Neural cell (in vitro differentiated cells): Measurements from ENCODE around the gene GALNT10. TPM values are rescaled to one million over a fixed set of nuclear protein-coding genes. Genes with fewer than 3 reads are reported as not detected.

Source experiments
- H2AFZ ChIP-seq: fragments of 200-600, 300-800 bp; sonication (generic), shearing (Covaris generic); 2 replicates; pipeline ENCODE4 v1.6.0; 2014; ENCODE audit warnings: low read depth, mild to moderate bottlenecking, antibody characterized with exemption, low read length, moderate library complexity
- H3F3A ChIP-seq: fragments of 200-600 bp; shearing (Covaris generic); 2 replicates; pipeline ENCODE4 v1.6.1; 2016; ENCODE audit warnings: mild to moderate bottlenecking, moderate library complexity, mixed read lengths, antibody characterized with exemption, low read length; ENCODE audit not compliant: insufficient read depth, poor library complexity, severe bottlenecking
- H3K27ac ChIP-seq: fragments of 200-600, 300-800 bp; sonication (generic), shearing (Covaris generic); 2 replicates; pipeline ENCODE4 v1.5.1; 2014; ENCODE audit warnings: mild to moderate bottlenecking, low read length, moderate library complexity
- H3K27me3 ChIP-seq: fragments of 300-800, 200-600 bp; sonication (generic), shearing (Covaris generic); 2 replicates; pipeline ENCODE4 v1.6.0; 2014; ENCODE audit warnings: mild to moderate bottlenecking, low read depth, low read length, moderate library complexity; ENCODE audit not compliant: insufficient read depth
- H3K36me3 ChIP-seq: fragments of 300-800, 200-600 bp; sonication (generic), shearing (Covaris generic); 2 replicates; pipeline ENCODE4 v1.5.1; 2014; ENCODE audit warnings: mild to moderate bottlenecking, antibody characterized with exemption, low read length, moderate library complexity; ENCODE audit not compliant: insufficient read depth
- H3K4me2 ChIP-seq: fragments of 300-800, 200-600 bp; sonication (generic), shearing (Covaris generic); 2 replicates; pipeline ENCODE4 v1.6.0; 2014; ENCODE audit warnings: mild to moderate bottlenecking, low read length
- H3K4me3 ChIP-seq: fragments of 300-800, 200-600 bp; sonication (generic), shearing (Covaris generic); 2 replicates; pipeline ENCODE4 v1.5.1; 2014; ENCODE audit warnings: mild to moderate bottlenecking, low read length, moderate library complexity
- H3K79me2 ChIP-seq: fragments of 200-600 bp; shearing (Covaris generic); replicated peaks from 2 replicates; pipeline ENCODE4 v1.6.0; 2014; ENCODE audit warnings: mild to moderate bottlenecking, low read length, moderate library complexity; ENCODE audit not compliant: insufficient read depth
- H3K9ac ChIP-seq: fragments of 300-800, 200-600 bp; sonication (generic), shearing (Covaris generic); 2 replicates; pipeline ENCODE4 v1.6.1; 2016; ENCODE audit warnings: mild to moderate bottlenecking, low read length, mixed read lengths
- H3K9me2 ChIP-seq: fragments of 200-600 bp; shearing (Covaris generic); 2 replicates; pipeline ENCODE4 v1.6.1; 2016; ENCODE audit warnings: mild to moderate bottlenecking, low read length, mixed read lengths; ENCODE audit not compliant: insufficient read depth
- H3K9me3 ChIP-seq: fragments of 200-600, 300-800 bp; sonication (generic), shearing (Covaris generic); 2 replicates; pipeline ENCODE4 v1.6.1; 2016; ENCODE audit warnings: mild to moderate bottlenecking, mixed run types, low read length, moderate library complexity, mixed read lengths
- H4K20me1 ChIP-seq: fragments of 200-600 bp; shearing (Covaris generic); 2 replicates; pipeline ENCODE4 v1.6.1; 2016; ENCODE audit warnings: mild to moderate bottlenecking, mixed run types; ENCODE audit not compliant: insufficient read depth
- CTCF ChIP-seq: fragments of 450-650 bp; IDR thresholded peaks from 2 replicates; pipeline ENCODE4 v1.5.1; 2014; ENCODE audit warnings: antibody characterized with exemption, mild to moderate bottlenecking, moderate library complexity; ENCODE audit not compliant: poor library complexity, severe bottlenecking
- EP300 ChIP-seq: fragments of 450-650 bp; conservative IDR thresholded peaks from 2 replicates; pipeline ENCODE4 v1.6.1; 2014; ENCODE audit warnings: antibody characterized with exemption, mild to moderate bottlenecking, moderate library complexity; ENCODE audit not compliant: poor library complexity, severe bottlenecking
- EZH2 ChIP-seq: fragments of 200-600, 300-800 bp; shearing (Covaris generic), sonication (generic); IDR thresholded peaks from 2 replicates; pipeline ENCODE4 v1.6.1; 2014; ENCODE audit warnings: antibody characterized with exemption, low read length, borderline replicate concordance, mild to moderate bottlenecking; ENCODE audit not compliant: insufficient read depth, poor library complexity, severe bottlenecking
- MXI1 ChIP-seq: fragments of 450-650 bp; conservative IDR thresholded peaks from 2 replicates; pipeline ENCODE4 v1.6.1; 2014; ENCODE audit warnings: antibody characterized with exemption, mild to moderate bottlenecking; ENCODE audit not compliant: poor library complexity, severe bottlenecking
- POLR2AphosphoS5 ChIP-seq: IDR thresholded peaks from 2 replicates; pipeline ENCODE4 v1.6.1; 2012
- RAD21 ChIP-seq: fragments of 450-650 bp; conservative IDR thresholded peaks from 2 replicates; pipeline ENCODE4 v1.6.1; 2014; ENCODE audit warnings: antibody characterized with exemption, mild to moderate bottlenecking, moderate library complexity
- REST ChIP-seq: IDR thresholded peaks from 2 replicates; pipeline ENCODE4 v1.6.1; 2012; ENCODE audit warnings: borderline replicate concordance
- SMC3 ChIP-seq: fragments of 450-650 bp; conservative IDR thresholded peaks from 2 replicates; pipeline ENCODE4 v1.6.1; 2014; ENCODE audit warnings: antibody characterized with exemption, mild to moderate bottlenecking, moderate library complexity; ENCODE audit not compliant: poor library complexity
- TAF1 ChIP-seq: IDR thresholded peaks from 2 replicates; pipeline ENCODE4 v1.6.1; 2012; ENCODE audit warnings: low read depth
- polyA plus RNA-seq: library from polyadenylated mRNA; depleted of rRNA; stranded (reverse); fragments of >200 nt; gene quantifications from 2 replicates; pipeline ENCODE4 v1.2.3, GENCODE V29; 2014

Gene GALNT10
- polyA plus RNA-seq, 1 donor from 2014 or later = 3.1 TPM

- H3K36me3 ChIP-seq = no peaks in the 10 kb centered on the region
- no peak overlapping the region for H3K4me3 ChIP-seq
Measured at GRCh38 chr5:154385236-154385512, 194.6 kb downstream of the GALNT10 start.

GRCh38 chr5:154386952-154387629 is 196.6 kb downstream of the GALNT10 start:
- Histone ChIP-seq H3F3A (no peaks in the 10 kb centered on the region), H3K4me3 (no peak overlapping the region), H3K79me2 (no peaks in the 10 kb centered on the region), H3K27ac (no peak overlapping the region), H4K20me1 (no peaks in the 10 kb centered on the region), H3K36me3 (no peaks in the 10 kb centered on the region), H3K27me3 (no peaks in the 10 kb centered on the region), H3K9me3 (no peaks in the 10 kb centered on the region), H3K9ac (no peak overlapping the region), H2AFZ (no peak overlapping the region), H3K4me2 (no peak overlapping the region), H3K9me2 (no peaks in the 10 kb centered on the region)
- TF ChIP-seq MXI1 (no peak), CTCF (no peak), SMC3 (no peak), TAF1 (no peak), POLR2AphosphoS5 (no peak)

More at GRCh38 chr5:154385236-154385512, 194.6 kb downstream of the GALNT10 start:
- H3K27me3 ChIP-seq = no peaks in the 10 kb centered on the region
- H3K79me2 ChIP-seq = no peaks in the 10 kb centered on the region
- no peak overlapping the region for H3K4me2 ChIP-seq
- H2AFZ ChIP-seq = no peak overlapping the region
- H3F3A ChIP-seq = no peaks in the 10 kb centered on the region
- no peak overlapping the region for H3K9ac ChIP-seq
- no peak for TF ChIP-seq SMC3
- no peak for TF ChIP-seq EP300
- no peak for TF ChIP-seq RAD21
- no peaks in the 10 kb centered on the region for H3K9me3 ChIP-seq
- no peaks in the 10 kb centered on the region for H3K9me2 ChIP-seq
- no peak overlapping the region for H3K27ac ChIP-seq
- no peaks in the 10 kb centered on the region for H4K20me1 ChIP-seq

- Histone ChIP-seq H2AFZ (no peak overlapping the region), H3K4me3 (no peak overlapping the region), H3K9me2 (no peaks in the 10 kb centered on the region), H4K20me1 (no peaks in the 10 kb centered on the region), H3K9ac (no peak overlapping the region), H3K9me3 (no peaks in the 10 kb centered on the region), H3K79me2 (no peaks in the 10 kb centered on the region), H3F3A (no peaks in the 10 kb centered on the region), H3K4me2 (no peak overlapping the region), H3K27me3 (no peaks in the 10 kb centered on the region), H3K27ac (no peak overlapping the region), H3K36me3 (no peaks in the 10 kb centered on the region)
- no peak for TF ChIP-seq RAD21
- TF ChIP-seq REST = no peak
- TF ChIP-seq TAF1 = no peak
- no peak for TF ChIP-seq SMC3
- no peak for TF ChIP-seq EZH2
- no peak for TF ChIP-seq MXI1
- no peak for TF ChIP-seq POLR2AphosphoS5
- no peak for TF ChIP-seq CTCF
- TF ChIP-seq EP300 = no peak
Measured at GRCh38 chr5:154388842-154389241, 198.3 kb downstream of the GALNT10 start.
